DMS79 (cell line): ENCODE results near the gene DMD.
"Not testable (repeated sequence)": the region's sequence is repeated elsewhere in the genome, so short reads cannot be mapped to it uniquely, and the experiment has no call there.

Experiments
- DNase-seq: peaks from one replicate; lab custom pipeline; 2025; lab: John Stamatoyannopoulos, UW

The DMD gene

DNA sequence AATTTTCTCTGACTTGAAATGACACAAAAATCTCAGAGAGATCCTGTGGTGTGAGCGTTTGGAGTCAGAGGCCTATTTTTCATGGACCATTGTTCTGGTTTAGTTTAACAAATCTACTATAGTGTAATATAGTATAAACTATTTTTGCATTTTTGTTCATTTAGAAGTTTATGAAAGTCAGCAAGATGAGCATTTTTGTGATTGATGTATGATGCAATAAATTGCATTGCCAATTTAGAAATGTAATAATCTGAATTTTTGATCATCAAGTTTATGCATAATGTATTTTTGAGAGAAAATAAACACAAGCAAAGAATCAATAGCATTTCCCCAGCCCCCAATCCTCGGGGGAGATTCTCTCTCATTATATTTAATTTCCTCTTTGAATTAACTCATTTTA, 1620.0 kb downstream of the DMD start:
- DNase-seq: no peak

DNA sequence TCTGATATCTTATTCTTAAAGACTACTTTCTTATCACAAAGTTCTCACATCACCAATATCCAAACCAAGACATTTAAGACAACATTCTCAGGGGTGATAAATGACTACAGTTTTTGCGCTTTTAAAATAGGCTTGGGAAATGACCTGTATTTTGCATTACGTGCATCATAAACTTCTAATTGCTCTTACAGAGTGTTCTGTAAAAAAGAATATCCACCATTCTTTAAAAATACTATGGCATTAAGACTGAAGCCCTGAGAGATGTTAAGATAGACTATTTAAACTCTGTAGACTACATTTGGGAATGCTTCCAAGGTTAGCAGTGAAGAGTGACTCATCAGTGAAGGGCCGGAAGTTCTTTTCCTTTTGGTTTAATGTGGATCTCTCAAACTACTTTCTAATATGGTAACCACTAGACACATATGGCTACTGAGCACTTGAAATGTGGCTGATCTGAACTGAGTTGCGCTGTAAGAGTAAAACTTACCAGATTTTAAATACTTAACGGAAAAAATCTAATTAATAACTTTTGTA, 1620.7 kb downstream of the DMD start:
- DNase-seq: no peak

DNA sequence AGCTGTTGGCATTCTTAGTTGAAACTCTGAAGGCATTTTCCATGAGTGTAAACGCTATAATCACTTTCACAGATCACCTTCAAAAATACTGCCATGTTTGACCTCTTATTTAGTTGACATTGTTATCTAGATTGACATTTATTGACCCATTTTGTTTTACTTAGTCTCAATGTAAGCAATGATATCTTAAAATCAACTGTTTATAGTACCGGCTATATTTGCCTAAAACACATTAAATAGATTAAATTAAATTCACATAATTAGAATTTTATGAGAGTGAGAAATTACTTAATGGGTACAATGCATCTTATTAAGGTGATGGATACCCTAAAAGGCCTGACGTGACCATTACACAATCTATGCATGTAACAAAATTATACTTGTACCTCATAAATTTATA, 1621.8 kb downstream of the DMD start:
- DNase-seq: no peak

DNA sequence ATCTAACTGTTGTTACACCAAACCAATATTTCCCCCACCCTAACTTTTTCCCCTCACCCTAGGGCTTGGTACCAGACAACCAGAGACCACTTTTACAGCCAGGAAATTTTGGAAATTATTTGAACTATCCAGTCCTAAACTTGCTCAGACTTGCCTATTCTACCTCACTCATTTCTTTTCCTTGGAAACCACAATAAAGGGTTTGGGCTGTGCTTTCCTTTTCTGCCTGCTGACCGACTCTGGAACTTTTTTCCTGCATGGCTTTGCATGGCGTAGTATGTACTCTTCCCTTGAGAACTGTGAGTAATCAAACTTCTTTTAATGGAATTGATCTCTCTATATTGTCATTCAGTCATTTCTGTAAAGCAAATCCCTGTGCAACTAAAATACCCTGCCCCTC, 1623.0 kb downstream of the DMD start:
- DNase-seq: no peak

DNA sequence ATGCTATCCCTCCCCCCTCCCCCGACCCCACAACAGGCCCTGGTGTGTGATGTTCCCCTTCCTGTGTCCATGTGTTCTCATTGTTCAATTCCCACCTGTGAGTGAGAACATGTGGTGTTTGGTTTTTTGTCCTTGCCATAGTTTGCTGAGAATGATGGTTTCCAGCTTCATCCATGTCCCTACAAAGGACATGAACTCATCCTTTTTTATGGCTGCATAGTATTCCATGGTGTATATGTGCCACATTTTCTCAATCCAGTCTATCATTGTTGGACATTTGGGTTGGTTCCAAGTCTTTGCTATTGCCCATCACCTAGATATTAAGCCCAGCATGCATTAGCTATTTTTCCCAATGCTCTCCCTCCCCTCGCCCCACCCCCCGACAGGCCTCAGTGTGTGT, 1627.5 kb downstream of the DMD start:
- DNase-seq: not testable (repeated sequence)

DNA sequence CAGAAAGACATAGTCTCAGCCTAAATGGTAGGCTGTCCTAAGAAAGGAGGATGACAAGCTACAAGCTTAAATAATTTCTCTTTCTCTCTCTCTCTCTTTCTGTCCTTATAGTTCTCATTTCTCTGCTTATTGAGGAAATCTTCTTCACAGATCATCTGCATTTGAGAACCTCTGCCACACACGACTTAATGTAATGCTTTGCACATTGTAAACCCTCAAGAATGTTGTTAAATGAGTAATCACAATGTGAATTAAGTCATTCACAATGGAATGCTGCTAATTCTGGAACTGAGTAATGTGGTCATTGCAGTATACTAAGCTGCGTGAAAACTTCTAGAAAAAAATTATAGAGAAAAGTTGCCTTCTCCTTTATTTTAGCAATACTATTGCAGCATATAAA, 1630.6 kb downstream of the DMD start:
- DNase-seq: no peak

DNA sequence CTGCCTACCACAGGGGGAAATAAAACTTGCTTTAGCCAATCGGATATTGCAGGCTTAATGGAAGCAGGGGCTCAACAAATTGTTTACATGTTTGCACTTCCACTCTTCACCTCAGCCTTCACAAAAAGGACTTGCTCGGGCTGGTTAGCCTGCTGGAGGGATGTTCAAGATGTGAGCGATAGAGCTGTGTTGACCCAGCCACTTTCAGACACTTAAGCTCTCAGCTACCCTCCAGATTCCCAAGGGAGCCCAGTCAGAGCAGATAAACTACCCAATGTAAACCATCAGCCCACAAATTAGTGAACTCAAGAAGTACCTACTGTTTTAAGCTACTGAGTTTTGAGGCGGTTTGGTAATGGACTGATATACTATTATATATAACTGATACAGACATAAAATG, 1631.1 kb downstream of the DMD start:
- no peak for DNase-seq

DNA sequence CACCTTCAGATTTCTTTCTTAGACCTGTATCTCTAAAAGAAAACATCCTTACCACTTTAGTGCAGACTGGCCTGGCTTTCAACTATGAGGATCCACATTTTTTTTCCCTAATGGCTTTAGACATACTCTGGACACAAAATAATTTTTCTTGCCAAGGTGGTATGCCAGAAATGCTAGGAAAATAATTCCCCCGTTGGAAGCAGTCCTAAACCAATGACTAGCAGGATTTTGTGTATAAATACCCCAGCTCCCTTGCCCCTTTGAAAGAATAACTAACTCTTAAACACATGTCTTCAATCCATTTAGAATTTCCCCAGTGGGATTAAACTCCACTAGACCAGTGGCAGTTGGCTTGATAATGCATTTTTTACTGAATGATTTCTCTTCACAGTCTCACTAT, 1639.0 kb downstream of the DMD start:
- no peak for DNase-seq

DNA sequence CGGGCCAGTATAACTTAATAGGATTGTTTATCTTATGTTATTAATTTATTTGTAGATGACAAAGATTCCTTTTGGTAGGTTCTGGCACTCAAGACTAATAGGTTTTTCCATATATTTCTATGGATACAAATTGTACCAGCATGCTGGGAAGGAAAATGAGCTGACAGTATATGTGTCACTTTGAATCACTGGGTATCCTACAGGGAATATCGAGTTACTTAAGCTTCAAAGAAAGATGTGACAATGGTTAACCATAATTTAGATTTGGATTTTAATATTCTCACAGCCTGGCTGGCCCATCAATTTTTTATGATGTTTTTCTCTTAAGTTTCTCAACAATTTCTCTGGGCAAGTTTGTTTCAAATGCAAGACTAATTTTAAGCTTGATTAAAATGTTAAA, 1640.7 kb downstream of the DMD start:
- DNase-seq: no peak

DNA sequence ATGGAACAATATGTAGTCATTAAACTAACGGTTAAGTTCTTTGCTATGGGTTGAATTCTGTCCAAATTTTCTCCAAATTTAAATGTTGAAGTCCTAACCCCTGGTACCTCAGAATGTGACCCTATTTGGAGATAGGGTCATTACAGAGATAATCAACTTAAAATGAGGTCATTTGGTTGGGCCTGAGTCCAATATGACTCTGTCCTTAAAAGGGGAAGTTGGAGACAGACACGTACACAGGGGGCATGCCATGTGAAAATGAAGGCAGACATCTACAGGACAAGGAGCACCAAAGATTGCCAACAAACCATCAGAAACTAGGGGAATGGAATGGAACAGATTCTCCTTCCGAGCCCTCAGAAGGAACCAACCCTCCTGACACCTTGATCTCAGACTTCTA, 1647.6 kb downstream of the DMD start:
- DNase-seq: no peak

DNA sequence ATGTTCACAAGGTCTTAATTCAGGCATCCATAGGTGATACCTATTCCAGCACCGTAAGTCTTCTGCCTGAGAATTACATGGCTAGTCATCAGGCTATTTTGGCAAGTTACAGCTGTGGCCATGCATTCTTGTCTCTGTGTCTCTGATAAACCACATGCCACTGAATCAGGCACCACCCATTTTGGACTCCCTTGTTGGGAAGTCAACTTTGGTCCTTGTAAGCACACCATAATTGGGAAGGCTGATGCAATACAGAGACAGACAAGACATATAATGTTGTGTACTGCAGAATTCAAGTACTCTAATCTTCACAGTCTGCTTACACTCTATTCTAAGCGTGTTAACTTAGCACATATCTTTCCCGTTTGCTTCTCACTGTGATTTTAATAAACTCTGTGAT, 1655.8 kb downstream of the DMD start:
- no peak for DNase-seq

DNA sequence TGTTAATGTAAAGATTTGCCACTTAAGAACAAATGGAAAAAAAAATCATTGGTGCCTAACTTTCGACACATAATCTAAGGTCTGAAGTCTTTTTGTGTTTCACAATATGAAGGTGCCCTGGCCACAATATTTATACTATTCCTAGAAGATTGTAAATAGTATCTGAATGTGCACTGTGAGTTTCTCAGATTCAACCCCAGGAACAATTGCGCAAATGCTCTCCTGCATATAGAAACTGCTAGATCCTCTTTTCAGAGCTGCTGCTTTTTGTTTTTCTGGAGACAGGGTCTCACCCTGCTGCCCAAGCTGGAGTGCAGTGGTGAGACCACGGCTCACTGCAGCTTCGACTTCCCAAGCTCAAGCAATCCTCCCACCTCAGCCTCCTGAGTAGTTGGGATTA, 1659.4 kb downstream of the DMD start:
- DNase-seq: no peak

DNA sequence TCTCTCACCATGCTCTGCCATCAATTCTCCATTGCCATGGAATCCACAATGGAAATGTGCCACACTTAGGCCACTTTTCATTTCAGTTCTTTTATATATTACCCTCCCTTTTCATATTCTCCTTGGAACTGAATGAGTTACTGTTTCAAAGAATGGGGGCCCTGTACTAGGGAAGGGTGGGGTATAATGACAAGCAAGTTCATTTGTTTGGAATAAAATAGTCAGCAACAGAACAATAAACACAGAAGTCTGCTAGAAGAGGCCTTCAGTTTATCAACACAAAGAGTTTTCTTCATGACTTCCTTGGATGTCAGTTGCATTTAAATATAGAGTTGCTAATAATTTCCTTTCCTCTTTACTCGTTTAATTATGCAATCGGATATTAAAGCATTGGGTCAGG, 1661.2 kb downstream of the DMD start:
- DNase-seq: no peak

DNA sequence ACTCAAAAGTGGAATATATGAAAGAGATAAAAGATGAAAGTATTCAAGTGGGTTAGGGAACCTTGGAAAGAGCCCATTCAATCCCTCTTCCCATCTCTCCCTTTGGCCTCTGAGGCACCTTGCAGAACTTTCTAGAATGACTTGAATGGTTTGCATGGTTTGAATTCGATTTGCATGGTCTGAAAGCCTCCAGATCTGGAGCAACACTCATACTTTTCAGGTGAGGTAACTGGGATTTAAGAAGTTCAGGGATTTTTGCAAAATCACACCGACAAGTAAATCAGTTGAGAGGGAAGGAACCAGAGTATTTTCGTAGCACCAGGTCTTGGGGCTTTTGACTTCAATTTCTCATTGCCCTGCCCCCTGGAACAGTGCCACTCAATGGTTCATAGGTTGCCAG, 1663.5 kb downstream of the DMD start:
- no peak for DNase-seq

DNA sequence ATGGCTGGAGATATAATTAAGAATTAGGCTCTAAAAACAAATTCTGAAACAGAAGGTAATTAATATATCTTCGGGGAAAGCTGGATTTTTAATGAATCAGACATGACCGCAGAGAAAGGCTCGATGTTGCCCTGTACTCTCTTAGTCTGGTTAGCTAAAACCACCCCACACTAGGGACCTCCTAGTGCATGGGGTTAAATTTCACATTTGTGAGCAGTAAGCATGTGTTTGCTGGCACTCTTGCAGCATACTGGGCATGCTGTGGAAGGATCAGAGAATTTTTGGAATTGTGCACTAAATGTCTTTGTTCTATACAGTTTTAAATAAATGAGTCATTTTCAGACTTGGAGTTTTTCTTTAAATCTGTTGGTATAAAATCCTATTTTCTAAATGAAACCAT, 1663.9 kb downstream of the DMD start:
- DNase-seq: no peak

DNA sequence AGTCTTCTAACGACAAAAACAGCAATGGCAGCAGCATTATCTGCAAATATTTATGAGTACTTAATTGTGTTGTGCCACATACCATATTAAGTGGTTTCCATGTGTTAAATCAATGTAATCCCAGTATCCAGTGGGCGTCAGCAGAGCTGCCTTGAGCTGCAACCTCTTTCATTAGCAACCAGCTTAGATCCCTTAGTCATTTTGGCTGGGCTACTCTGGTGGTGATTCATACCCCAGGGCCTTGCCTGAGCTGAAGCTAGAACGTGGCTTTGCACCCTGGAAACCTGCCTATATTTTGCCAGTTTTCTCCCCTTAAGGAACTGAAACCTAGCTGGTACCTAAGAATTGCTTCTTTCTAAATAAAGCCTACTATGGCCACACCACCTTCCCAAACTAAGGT, 1665.2 kb downstream of the DMD start:
- DNase-seq: no peak

DNA sequence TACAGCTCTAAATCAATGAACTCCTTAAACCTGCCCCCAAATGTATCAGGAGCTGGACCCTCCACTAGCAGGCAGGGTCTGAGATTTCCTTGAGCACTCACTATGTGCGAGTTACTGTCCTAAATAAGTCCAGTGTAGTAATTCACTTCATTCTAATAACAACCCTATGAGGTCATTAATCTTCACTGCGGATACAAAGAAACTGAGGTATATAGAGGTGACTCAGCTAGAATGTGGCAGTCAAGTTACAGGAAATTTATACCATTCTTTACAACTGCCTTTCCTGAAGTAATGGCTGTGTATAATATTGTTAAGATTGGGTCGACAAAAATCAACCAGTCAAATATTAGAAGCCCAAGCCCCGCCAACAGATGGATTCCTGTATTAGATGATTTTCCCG, 1665.6 kb downstream of the DMD start:
- DNase-seq: no peak

DNA sequence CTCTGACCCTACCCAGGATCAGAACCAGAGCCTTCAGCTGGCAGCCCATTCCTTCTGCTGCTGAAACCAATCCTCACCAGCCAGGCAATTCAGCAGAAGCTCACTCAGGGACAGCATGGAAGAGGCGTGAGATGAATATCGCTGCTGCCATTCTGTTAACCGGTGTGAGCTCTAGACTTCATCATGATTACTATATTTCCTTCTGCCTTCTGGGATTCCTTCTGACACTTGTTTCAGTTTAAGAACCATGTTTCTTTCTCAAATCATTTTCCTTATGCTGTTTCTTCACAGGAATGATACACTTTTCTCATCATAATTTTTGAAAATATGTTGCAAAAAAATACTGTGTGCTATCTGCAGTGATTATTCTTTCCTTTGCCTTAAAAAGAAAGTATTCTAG, 1666.2 kb downstream of the DMD start:
- DNase-seq: no peak

DNA sequence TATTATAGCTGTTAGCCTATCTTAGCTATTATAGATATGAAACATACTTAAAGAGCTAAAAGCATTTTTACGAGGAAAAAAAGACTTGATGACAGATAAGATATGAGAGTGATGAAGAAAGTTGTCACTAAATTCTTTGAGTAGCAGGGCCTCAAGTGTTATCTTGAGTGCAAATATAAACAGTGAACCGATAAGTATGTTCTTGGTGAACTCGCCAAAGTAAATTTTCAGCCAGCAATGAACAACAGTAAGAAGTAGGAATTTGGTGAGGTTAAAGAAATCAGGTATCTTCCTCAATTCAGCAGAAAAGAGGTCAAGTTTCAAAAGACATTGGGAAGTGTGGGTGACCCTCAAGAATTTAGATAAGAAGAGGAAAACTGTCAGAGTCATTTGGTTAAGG, 1667.7 kb downstream of the DMD start:
- no peak for DNase-seq

DNA sequence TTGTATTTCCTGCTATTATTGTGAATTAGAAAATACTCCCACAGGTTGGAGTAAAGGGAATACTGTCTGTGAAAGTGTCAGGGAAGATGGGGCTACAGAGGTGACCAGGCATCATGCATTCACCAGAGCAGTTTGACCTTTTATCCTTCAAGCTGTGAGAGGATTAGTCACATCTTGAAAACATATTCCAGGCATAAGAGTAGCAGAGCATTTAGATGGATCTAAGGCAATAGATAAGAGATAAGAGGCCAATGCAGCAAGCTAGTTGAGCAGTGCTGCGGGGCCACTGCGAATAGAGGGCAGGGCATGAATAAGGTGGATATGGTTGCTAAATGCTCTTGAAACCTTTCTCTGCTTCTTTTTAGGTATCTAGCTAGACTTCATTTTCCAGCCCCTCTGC, 1668.8 kb downstream of the DMD start:
- DNase-seq: no peak

DNA sequence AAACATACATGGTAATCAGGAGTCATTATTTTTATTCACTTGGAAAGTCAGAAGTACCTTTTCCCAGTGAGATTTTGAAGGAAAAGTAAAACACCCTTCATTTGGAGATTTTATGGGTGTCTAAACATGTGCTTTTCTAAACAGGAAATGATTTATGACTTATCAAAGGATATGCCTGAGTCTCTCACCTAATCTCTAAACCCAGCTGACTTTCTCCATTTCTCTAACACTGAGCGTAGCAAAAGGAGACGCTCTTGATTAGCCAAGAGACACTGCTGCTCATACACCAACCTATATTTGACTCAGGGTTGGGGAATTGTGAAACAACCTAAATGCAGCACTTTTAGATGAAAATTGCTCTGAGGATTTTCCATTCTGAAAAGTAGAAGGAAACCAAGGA, 1671.0 kb downstream of the DMD start:
- DNase-seq: no peak

DNA sequence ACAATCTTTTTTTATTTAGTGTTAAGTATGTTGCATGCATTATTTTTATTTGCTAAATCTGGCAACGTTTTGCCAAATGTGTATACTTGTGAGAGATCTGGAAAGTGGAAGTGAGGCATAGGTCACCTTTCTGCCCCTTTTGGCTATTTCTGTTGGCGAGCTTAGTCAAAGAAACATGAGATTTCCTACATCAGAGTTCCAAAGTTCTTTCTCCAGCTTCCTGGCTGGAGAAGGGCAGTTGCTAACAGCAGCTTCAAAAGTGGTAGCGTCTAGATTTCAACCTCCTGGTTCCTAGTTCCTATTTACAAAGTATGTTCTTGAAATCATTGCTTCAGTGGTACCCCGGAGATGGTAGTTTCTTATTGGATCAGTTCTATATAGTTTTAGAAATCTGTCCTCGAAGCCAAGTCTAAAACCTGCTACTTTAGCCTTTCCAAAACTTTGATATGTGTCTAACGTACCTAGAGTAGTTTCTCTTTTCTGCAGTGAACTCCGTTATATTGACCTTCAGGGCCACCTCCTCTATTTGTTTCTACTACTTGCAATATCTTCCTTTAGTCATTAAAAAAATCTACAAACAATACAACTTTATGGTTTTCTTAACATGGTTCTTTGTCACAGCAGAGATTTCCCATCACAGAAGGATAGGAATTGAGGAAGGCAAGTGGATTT, 1683.8 kb downstream of the DMD start:
- DNase-seq: no peak

DNA sequence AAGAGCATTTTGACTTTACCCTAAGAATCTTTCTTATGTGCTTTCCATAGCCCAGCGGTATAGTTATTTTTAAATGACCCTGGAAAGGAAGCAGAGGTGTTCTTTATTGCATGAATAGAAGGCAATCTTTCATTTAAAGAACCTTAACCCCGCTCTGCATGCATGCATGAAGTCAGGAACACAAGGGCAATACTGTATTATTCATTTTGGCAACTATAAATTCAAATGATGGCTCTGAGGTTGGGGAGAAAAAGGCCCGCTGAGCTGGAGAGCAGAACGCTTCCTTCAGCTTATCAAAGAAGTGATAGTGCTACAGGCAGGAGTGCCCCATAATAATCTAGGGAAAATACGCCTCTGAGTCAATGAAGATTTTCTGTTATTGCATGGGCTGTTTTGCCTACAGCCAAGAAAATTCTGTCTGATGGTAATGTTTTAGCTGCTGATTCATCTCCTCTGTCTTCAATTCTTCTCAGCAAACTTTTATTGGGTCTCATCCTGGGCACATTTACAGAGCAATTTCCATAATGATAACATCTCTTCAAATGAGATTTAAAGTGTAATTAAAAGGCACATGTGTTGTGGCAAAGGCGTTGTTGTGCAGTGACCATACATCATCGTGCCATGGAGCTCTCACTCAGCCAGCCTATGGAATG, 1687.3 kb downstream of the DMD start:
- no peak for DNase-seq

DNA sequence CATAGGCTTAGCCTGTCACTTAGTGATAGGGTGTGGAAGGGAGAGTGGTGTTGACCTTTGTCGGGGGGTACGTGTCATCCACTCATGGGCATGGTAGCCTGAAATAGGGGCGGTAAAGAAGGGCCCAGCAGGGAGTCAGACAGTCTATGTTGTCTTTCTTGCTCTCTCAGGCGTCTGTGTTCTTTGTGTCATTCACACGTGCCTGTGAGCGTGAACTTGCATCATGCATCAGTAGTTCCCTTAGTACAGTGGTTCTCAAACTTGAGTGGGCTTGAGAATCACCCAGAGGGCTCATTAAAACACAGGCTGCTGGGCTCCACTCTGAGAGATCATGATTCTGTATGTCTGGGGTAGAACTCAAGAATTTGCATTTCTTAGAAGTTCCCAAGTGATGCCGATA, 1688.6 kb downstream of the DMD start:
- no peak for DNase-seq
